MCF 10A (cell line): ENCODE data around the gene HADHA. TPM values are rescaled to one million over a fixed set of nuclear protein-coding genes. Genes with fewer than 3 reads are reported as not detected.
A peak's percentile ranks its signal among the peaks of the same experiment; 100 is the strongest.

ENCODE experiments used
- BruUV-seq: library from RNA; stranded (reverse); fragments of 400-500 nt; replicated peaks from 2 replicates; lab custom pipeline; 2021; lab: Mats Ljungman, UMichigan
- CTCF ChIA-PET: fragments of 300-600 bp; sonication (Branson Sonifier 250); formaldehyde crosslinking; extraction: SDS; loops from one replicate; lab custom pipeline; 2021; ENCODE audit warnings: antibody characterized with exemption, inconsistent platforms; lab: Yijun Ruan, JAX
- POLR2A ChIA-PET: fragments of 300-600, 350-650 bp; sonication (Branson Sonifier 250); formaldehyde crosslinking; extraction: SDS; loops from one replicate; lab custom pipeline; 2020; ENCODE audit warnings: antibody characterized with exemption, inconsistent platforms; lab: Yijun Ruan, JAX
- DNase-seq: peaks from one replicate; pipeline ENCODE4 v3.0.0-alpha.2; 2018; ENCODE audit not compliant: unreplicated experiment
- H3K27ac Mint-ChIP-seq: one replicate; pipeline ENCODE4 v1.8.0; 2022; ENCODE audit warnings: mild to moderate bottlenecking, low read depth, mixed read lengths; ENCODE audit not compliant: unreplicated experiment
- H3K27me3 Mint-ChIP-seq: one replicate; pipeline ENCODE4 v1.8.0; 2022; ENCODE audit warnings: mixed read lengths; ENCODE audit not compliant: insufficient read depth, unreplicated experiment
- H3K36me3 Mint-ChIP-seq: one replicate; pipeline ENCODE4 v1.8.0; 2022; ENCODE audit warnings: mild to moderate bottlenecking, moderate library complexity, mixed read lengths; ENCODE audit not compliant: insufficient read depth, unreplicated experiment
- H3K4me1 Mint-ChIP-seq: one replicate; pipeline ENCODE4 v1.8.0; 2022; ENCODE audit warnings: mixed read lengths; ENCODE audit not compliant: insufficient read depth, unreplicated experiment
- H3K4me3 Mint-ChIP-seq: one replicate; pipeline ENCODE4 v1.8.0; 2022; ENCODE audit warnings: mild to moderate bottlenecking, moderate library complexity, mixed read lengths; ENCODE audit not compliant: unreplicated experiment
- H3K9me3 Mint-ChIP-seq: one replicate; pipeline ENCODE4 v1.8.0; 2022; ENCODE audit warnings: mixed read lengths; ENCODE audit not compliant: unreplicated experiment
- CTCF ChIP-seq: fragments of 200-600 bp; IDR thresholded peaks from one replicate; pipeline ENCODE4 v1.8.0; 2022; ENCODE audit warnings: antibody characterized with exemption, mild to moderate bottlenecking; ENCODE audit not compliant: unreplicated experiment
- intact Hi-C: fragments of 100-400 bp; cut with micrococcal nuclease; formaldehyde crosslinking; loops from 2 replicates; pipeline ENCODE4 v1.14.1; 2022
- total RNA-seq: library from RNA; stranded (reverse); gene quantifications from 2 replicates; pipeline ENCODE4 v1.2.3, GENCODE V29; 2022

The HADHA gene
- total RNA-seq, 1 experiment from 2014 or later, result 152 TPM

- intact Hi-C loops, result loop anchor here (5.0 kb wide), 1 partner anchor 98 kb away; the partner anchor contains the start of genes ADGRF3 and SELENOI
- Mint-ChIP-seq H3K27me3 (no peaks in the 10 kb centered on the region), H3K36me3 (peaks cover 26% of the 10 kb centered on the region), H3K4me1 (peaks cover 10% of the 10 kb centered on the region), H3K4me3 (no peak overlapping the region), H3K27ac (no peak overlapping the region), H3K9me3 (no peaks in the 10 kb centered on the region)
- no peak for TF ChIP-seq CTCF
- BruUV-seq, result no TSS peak
- CTCF ChIA-PET, result interaction anchor here (1.1 kb wide), 1 partner anchor 69 kb away, joined by 3 read pairs; no protein-coding TSS in a partner anchor
- DNase-seq, result no peak
- POLR2A ChIA-PET, result interaction anchor here (1.0 to 11.2 kb wide), 3 partner anchors 11 to 106 kb away, joined by 3 to 694 read pairs (median 4); no protein-coding TSS in a partner anchor
These were observed 5.2 kb upstream of the HADHA start for GRCh38 chr2:26249625-26250024.

- peaks cover 20% of the 10 kb centered on the region for H3K36me3 Mint-ChIP-seq
- H3K27me3 Mint-ChIP-seq, result no peaks in the 10 kb centered on the region
- intact Hi-C loops, result loop anchor here (1.0 to 5.0 kb wide), 3 partner anchors 54 to 100 kb away; partner anchors contain the start of genes ADGRF3 and SELENOI
- peak overlapping the region; percentile 99 for H3K27ac Mint-ChIP-seq
- ChIA-PET CTCF (interaction anchor here (0.7 to 2.6 kb wide), 6 partner anchors 11 to 99 kb away, joined by 3 to 14 read pairs (median 6); partner anchors contain the start of gene SELENOI), POLR2A (interaction anchor here (0.6 to 13.1 kb wide), 25 partner anchors 8 to 1110 kb away, joined by 3 to 694 read pairs (median 6); partner anchors contain the start of genes ADGRF3, GTF3C2 and SELENOI)
- peak overlapping the region; percentile 97 for H3K4me3 Mint-ChIP-seq
- no TSS peak for BruUV-seq
- peaks cover 10% of the 10 kb centered on the region for H3K4me1 Mint-ChIP-seq
- DNase-seq, result peak; percentile 83
- no peaks in the 10 kb centered on the region for H3K9me3 Mint-ChIP-seq
- no peak for TF ChIP-seq CTCF
These were observed 2.4 kb upstream of the HADHA start for GRCh38 chr2:26246818-26247217.

DNA sequence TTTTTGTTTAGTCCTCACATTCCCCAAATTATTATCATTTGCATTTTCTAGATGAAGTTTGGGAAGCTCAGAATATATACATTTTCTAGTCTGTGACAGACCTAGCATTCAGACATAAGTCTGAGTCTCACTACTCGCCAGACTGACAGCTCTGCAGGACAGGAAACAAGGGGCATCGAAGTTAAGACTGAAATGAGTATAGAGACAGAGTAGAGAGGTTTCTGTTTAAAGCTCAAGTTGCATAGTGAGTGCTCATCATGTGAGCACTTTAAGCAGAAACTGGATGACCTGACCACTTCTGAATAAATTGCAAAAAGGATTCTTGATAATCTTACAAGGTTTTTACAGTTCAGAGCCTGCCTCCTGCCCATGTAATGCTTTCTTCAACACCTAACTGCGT, 1.4 kb upstream of the HADHA start:
- peaks cover 19% of the 10 kb centered on the region for H3K36me3 Mint-ChIP-seq
- no peaks in the 10 kb centered on the region for H3K27me3 Mint-ChIP-seq
- BruUV-seq, result no TSS peak
- no peaks in the 10 kb centered on the region for H3K9me3 Mint-ChIP-seq
- ChIA-PET POLR2A (interaction anchor here (1.1 to 13.1 kb wide), 16 partner anchors 9 to 523 kb away, joined by 3 to 694 read pairs (median 20); partner anchors contain the start of genes ADGRF3, RAB10 and SELENOI), CTCF (interaction anchor here (0.9 to 2.6 kb wide), 6 partner anchors 10 to 332 kb away, joined by 3 to 14 read pairs (median 4); partner anchors contain the start of gene SELENOI)
- peak overlapping the region; percentile 97 for H3K4me3 Mint-ChIP-seq
- H3K27ac Mint-ChIP-seq, result peak overlapping the region; percentile 99
- peak; percentile 43 for DNase-seq
- intact Hi-C loops, result loop anchor here (1.0 to 5.0 kb wide), 4 partner anchors 28 to 101 kb away; partner anchors contain the start of genes ADGRF3 and SELENOI
- peaks cover 12% of the 10 kb centered on the region for H3K4me1 Mint-ChIP-seq
- no peak for TF ChIP-seq CTCF

DNA sequence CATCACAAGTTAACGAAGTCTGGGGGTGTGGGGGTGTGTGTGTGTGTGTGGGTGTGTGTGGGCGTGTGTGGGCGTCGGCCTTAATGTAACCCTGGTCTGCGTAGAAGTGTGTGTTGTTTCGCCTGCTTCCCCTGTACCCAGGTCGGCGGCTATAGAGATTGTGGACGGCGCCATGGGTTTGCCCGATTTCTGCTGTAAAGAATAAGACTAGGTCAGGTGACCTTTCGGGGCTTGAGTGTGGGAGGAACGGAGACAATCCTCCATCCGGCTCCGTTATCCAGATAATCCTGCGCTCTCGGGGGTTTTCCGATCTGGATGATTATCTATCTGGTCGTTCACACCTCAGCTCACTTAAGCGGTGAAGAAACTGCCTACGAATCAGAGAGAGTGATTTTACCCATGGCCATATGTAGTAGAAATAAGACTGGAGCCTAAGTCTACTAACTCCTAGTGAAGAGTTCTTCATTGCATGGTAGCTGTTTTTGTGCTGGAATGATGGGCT, 850 bp upstream of the HADHA start:
- TSS peak; percentile 62 for BruUV-seq
- POLR2A ChIA-PET, result interaction anchor here (0.6 to 13.1 kb wide), 17 partner anchors 11 to 1980 kb away, joined by 3 to 694 read pairs (median 15); partner anchors contain the start of genes ADGRF3, RAB10 and SELENOI

More for the DNA sequence above, 850 bp upstream of the HADHA start:
- Mint-ChIP-seq H3K27me3 (no peaks in the 10 kb centered on the region), H3K27ac (peak overlapping the region; percentile 99), H3K4me3 (peak overlapping the region; percentile 97), H3K4me1 (peaks cover 18% of the 10 kb centered on the region), H3K9me3 (no peaks in the 10 kb centered on the region), H3K36me3 (peaks cover 23% of the 10 kb centered on the region)
- peak; percentile 58 for DNase-seq
- intact Hi-C loops, result loop anchor here (1.0 to 5.0 kb wide), 2 partner anchors 29 to 102 kb away; partner anchors contain the start of genes ADGRF3 and SELENOI
- no peak for TF ChIP-seq CTCF
- CTCF ChIA-PET, result interaction anchor here (0.8 to 2.6 kb wide), 6 partner anchors 11 to 333 kb away, joined by 3 to 14 read pairs (median 4); no protein-coding TSS in a partner anchor
